Endodermal cell (in vitro differentiated cells): Measurements from ENCODE around the gene DNMT3L. TPM values are rescaled to one million over a fixed set of nuclear protein-coding genes. Genes with fewer than 3 reads are reported as not detected.
A peak's percentile ranks its signal among the peaks of the same experiment; 100 is the strongest.

ENCODE experiments used
- DNase-seq: peaks from one replicate; pipeline ENCODE4 v3.0.0-alpha.2; 2017
- H3K27ac ChIP-seq: 2 replicates; pipeline ENCODE4 v1.5.1; 2013; ENCODE audit warnings: mild to moderate bottlenecking, low read depth, low read length, moderate library complexity
- H3K27me3 ChIP-seq: 2 replicates; pipeline ENCODE4 v1.6.1; 2013; ENCODE audit warnings: mild to moderate bottlenecking, low read length, moderate library complexity; ENCODE audit not compliant: insufficient read depth, control insufficient read depth, poor library complexity, severe bottlenecking
- H3K36me3 ChIP-seq: 2 replicates; pipeline ENCODE4 v1.7.0; 2013; ENCODE audit warnings: mild to moderate bottlenecking, low read length, moderate library complexity; ENCODE audit not compliant: control insufficient read depth, insufficient read depth
- H3K4me1 ChIP-seq: one replicate; pipeline ENCODE4 v1.7.0; 2013; ENCODE audit warnings: low read length; ENCODE audit not compliant: control insufficient read depth, insufficient read depth
- H3K4me3 ChIP-seq: 2 replicates; pipeline ENCODE4 v1.5.1; 2013; ENCODE audit warnings: mild to moderate bottlenecking, low read length, moderate library complexity
- H3K9ac ChIP-seq: 2 replicates; pipeline ENCODE4 v1.6.1; 2013; ENCODE audit warnings: mild to moderate bottlenecking, low read length, moderate library complexity; ENCODE audit not compliant: poor library complexity, severe bottlenecking; ENCODE audit errors: extremely low read depth
- H3K9me3 ChIP-seq: 2 replicates; pipeline ENCODE4 v1.6.1; 2013; ENCODE audit warnings: mild to moderate bottlenecking, low read length, moderate library complexity; ENCODE audit not compliant: control insufficient read depth
- H3K27ac Mint-ChIP-seq: 2 replicates; pipeline ENCODE4 v1.8.0; 2020; ENCODE audit warnings: mixed read lengths
- H3K27me3 Mint-ChIP-seq: 2 replicates; pipeline ENCODE4 v1.8.0; 2021; ENCODE audit warnings: mild to moderate bottlenecking, mixed read lengths; ENCODE audit not compliant: insufficient read depth
- H3K36me3 Mint-ChIP-seq: 2 replicates; pipeline ENCODE4 v1.8.0; 2020; ENCODE audit warnings: low read depth, mixed read lengths
- H3K4me1 Mint-ChIP-seq: 2 replicates; pipeline ENCODE4 v1.8.0; 2020; ENCODE audit warnings: mixed read lengths
- H3K4me3 Mint-ChIP-seq: 2 replicates; pipeline ENCODE4 v1.8.0; 2020; ENCODE audit warnings: mild to moderate bottlenecking, moderate library complexity, mixed read lengths
- H3K9me3 Mint-ChIP-seq: 2 replicates; pipeline ENCODE4 v1.8.0; 2020; ENCODE audit warnings: mild to moderate bottlenecking, mixed read lengths
- WGBS, 2 experiments: methylation state at CpG; one replicate each; pipeline versions ENCODE4 v1.1.5 to v1.1.7; 2013; ENCODE audit warnings: missing lambda C conversion rate in 2 of 2, mixed read lengths in 1 of 2; ENCODE audit not compliant: insufficient coverage in 1 of 2, insufficient read length in 1 of 2; 5-methylcytosine and 5-hydroxymethylcytosine counted together
- total RNA-seq, 2 donors: library from RNA; stranded (reverse); fragmentation: NEBNext Ultra II Directional in 1 of 2; extraction: Animal tissue kit (Norgen Biotek cat#: 25700) in 1 of 2; gene quantifications; 2 replicates in 1 of 2; 3 replicates in 1 of 2; pipeline ENCODE4 v1.2.1, GENCODE V29; 2021
- TF ChIP-seq, protein P1 (sequence below): fragments of 200-600 bp; sonication (generic); conservative IDR thresholded peaks from 2 replicates; pipeline ENCODE4 v1.5.0; 2021; ENCODE audit warnings: antibody characterized with exemption, mild to moderate bottlenecking

DNMT3L gene
- total RNA-seq, 2 donors from 2014 or later, result 1.3 TPM; not detected in 1

GRCh38 chr21:44286716-44287632 is 25.3 kb upstream of the DNMT3L start:
- no peaks in the 10 kb centered on the region for H3K27me3 ChIP-seq
- peaks cover 24% of the 10 kb centered on the region for H3K4me1 ChIP-seq
- Mint-ChIP-seq H3K4me1 (peaks cover 23% of the 10 kb centered on the region), H3K36me3 (no peaks in the 10 kb centered on the region), H3K9me3 (no peaks in the 10 kb centered on the region), H3K27ac (no peak overlapping the region), H3K4me3 (no peak overlapping the region), H3K27me3 (peaks cover 4% of the 10 kb centered on the region)
- no peak overlapping the region for H3K4me3 ChIP-seq
- WGBS, 2 experiments, result 90 to 95% methylated on average over 10 to 31 of the region's 31 CpGs
- H3K36me3 ChIP-seq, result no peaks in the 10 kb centered on the region
- H3K9ac ChIP-seq, result no peak overlapping the region
- no peaks in the 10 kb centered on the region for H3K9me3 ChIP-seq
- TF ChIP-seq, protein P1, sequence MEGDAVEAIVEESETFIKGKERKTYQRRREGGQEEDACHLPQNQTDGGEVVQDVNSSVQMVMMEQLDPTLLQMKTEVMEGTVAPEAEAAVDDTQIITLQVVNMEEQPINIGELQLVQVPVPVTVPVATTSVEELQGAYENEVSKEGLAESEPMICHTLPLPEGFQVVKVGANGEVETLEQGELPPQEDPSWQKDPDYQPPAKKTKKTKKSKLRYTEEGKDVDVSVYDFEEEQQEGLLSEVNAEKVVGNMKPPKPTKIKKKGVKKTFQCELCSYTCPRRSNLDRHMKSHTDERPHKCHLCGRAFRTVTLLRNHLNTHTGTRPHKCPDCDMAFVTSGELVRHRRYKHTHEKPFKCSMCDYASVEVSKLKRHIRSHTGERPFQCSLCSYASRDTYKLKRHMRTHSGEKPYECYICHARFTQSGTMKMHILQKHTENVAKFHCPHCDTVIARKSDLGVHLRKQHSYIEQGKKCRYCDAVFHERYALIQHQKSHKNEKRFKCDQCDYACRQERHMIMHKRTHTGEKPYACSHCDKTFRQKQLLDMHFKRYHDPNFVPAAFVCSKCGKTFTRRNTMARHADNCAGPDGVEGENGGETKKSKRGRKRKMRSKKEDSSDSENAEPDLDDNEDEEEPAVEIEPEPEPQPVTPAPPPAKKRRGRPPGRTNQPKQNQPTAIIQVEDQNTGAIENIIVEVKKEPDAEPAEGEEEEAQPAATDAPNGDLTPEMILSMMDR, result no peak
- DNase-seq, result no peak
- H3K27ac ChIP-seq, result no peak overlapping the region

GRCh38 chr21:44286086-44286715 is 24.5 kb upstream of the DNMT3L start:
- Mint-ChIP-seq H3K27ac (no peak overlapping the region), H3K9me3 (no peaks in the 10 kb centered on the region), H3K4me1 (peaks cover 23% of the 10 kb centered on the region), H3K27me3 (peaks cover 4% of the 10 kb centered on the region), H3K36me3 (no peaks in the 10 kb centered on the region), H3K4me3 (no peak overlapping the region)
- TF ChIP-seq, protein P1, result no peak
- WGBS, 2 experiments, result 74 to 90% methylated on average over 11 to 21 of the region's 21 CpGs
- no peak for DNase-seq
- no peaks in the 10 kb centered on the region for H3K9me3 ChIP-seq
- H3K4me1 ChIP-seq, result peaks cover 24% of the 10 kb centered on the region
- no peaks in the 10 kb centered on the region for H3K36me3 ChIP-seq
- no peak overlapping the region for H3K4me3 ChIP-seq
- no peak overlapping the region for H3K27ac ChIP-seq
- H3K27me3 ChIP-seq, result no peaks in the 10 kb centered on the region
- no peak overlapping the region for H3K9ac ChIP-seq

DNA sequence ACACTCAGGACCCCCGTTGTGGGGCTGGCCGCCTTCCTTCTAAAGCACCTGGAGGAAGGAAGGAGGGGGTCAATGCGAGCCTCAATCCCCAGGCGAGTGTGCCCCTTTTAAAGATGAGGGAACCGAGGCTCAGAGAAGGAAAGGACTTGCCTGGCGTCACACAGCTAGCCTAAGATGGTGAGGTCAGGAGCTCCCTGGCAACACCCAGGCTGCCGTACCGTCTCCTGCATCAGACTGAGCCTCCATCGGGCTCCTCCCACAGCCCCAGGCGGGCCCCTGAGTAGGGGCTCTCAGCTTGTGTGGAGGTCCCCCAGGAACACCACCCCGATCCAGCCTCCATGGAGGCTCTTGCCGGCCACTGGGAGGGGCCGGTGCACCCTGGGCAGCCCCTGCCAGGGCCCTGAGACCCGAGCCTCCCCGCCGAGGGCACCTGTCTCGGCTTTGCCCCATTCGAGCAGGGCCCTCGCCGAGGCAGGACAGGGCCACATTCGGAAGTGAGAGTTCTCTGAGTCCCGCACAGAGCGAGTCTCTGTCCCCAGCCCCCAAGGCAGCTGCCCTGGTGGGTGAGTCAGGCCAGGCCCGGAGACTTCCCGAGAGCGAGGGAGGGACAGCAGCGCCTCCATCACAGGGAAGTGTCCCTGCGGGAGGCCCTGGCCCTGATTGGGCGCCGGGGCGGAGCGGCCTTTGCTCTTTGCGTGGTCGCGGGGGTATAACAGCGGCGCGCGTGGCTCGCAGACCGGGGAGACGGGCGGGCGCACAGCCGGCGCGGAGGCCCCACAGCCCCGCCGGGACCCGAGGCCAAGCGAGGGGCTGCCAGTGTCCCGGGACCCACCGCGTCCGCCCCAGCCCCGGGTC is 23.7 kb upstream of the DNMT3L start, which contains the start of gene AIRE:
AIRE (plus strand) TSS at position 739 of the 855 bp plus-strand sequence. CDS start 131 bp downstream, outside the sequence.
- Histone ChIP-seq H3K27me3 (no peaks in the 10 kb centered on the region), H3K36me3 (no peaks in the 10 kb centered on the region), H3K4me1 (peaks cover 24% of the 10 kb centered on the region), H3K9me3 (no peaks in the 10 kb centered on the region), H3K27ac (no peak within 1 kb of the TSS), H3K9ac (no peak within 1 kb of the TSS), H3K4me3 (no peak within 1 kb of the TSS)
- DNase-seq, result peak; percentile 78
- Mint-ChIP-seq H3K27ac (no peak within 1 kb of the TSS), H3K36me3 (no peaks in the 10 kb centered on the region), H3K4me1 (peaks cover 23% of the 10 kb centered on the region), H3K4me3 (no peak within 1 kb of the TSS), H3K27me3 (peaks cover 4% of the 10 kb centered on the region), H3K9me3 (no peaks in the 10 kb centered on the region)
- TF ChIP-seq, protein P1, result no peak
- 52 to 58% methylated on average over 24 to 56 of the region's 56 CpGs for WGBS, 2 experiments
